ENCODE data around the gene CPNE5.
"Not testable (repeated sequence)": the region's sequence is repeated elsewhere in the genome, so short reads cannot be mapped to it uniquely, and the experiment has no call there.

Gene CPNE5

DNA sequence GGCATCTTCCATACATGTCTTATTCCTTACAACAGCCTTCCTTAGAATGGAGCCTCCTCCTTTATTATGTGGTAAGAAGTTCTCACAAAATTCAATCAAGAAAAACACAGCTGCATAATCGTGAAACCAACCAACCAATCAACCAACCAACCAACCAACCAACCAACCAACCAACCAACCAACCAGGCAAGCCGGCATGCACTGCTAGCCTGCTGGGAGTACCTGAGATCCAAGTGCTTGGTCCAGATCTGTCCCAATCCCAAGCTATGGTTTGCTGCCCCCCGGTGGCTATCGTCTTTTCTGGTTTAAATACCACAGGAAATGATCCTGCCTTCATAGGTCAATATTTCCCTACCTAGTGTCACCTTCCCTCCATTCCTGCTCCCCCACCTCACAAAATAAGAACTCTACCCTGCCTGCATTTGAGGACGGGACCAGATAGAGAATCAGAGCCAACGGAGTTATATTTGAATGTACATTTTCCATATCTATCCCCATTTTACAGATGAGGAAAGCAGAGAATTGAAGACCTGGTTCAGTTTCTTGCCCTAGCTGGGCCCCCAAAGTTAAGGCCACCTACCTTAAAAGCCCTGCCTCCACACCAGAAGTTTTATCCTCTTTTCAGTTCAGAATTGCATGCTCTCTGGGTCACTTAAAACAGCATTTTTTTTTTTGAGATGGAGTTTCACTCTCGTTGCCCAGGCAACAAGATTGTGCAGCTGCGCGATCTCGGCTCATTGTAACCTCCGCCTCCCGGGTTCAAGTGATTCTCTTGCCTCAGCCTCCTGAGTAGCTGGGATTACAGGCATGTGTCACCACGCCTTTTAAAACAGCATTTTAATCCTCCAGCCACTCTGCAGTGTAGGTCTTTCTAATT is 114.5 kb downstream of the CPNE5 start:
- H3K27me3 ChIP-seq (ENCODE audit: control insufficient read depth in 1 of 2, insufficient read depth in 2 of 2, low read length in 2 of 2), result no peaks in the 10 kb centered on the region
- no peaks in the 10 kb centered on the region for H3K36me3 ChIP-seq (ENCODE audit: control insufficient read depth in 1 of 2, insufficient read depth in 2 of 2, low read length in 2 of 2)
- H3K9ac ChIP-seq (ENCODE audit: low read depth in 1 of 2, low read length in 2 of 2), result no peak overlapping the region
- H3K9me3 ChIP-seq (ENCODE audit: control insufficient read depth in 1 of 2, low read length in 2 of 2), result no peaks in the 10 kb centered on the region
- H3K27ac ChIP-seq (ENCODE audit: low read depth, low read length), result no peak overlapping the region
- H3K4me1 ChIP-seq (ENCODE audit: control insufficient read depth in 1 of 2, insufficient read depth in 2 of 2, low read length in 2 of 2), result no peaks in the 10 kb centered on the region
- H3K4me3 ChIP-seq (ENCODE audit: low read depth in 1 of 2, low read length in 2 of 2), result no peak overlapping the region

DNA sequence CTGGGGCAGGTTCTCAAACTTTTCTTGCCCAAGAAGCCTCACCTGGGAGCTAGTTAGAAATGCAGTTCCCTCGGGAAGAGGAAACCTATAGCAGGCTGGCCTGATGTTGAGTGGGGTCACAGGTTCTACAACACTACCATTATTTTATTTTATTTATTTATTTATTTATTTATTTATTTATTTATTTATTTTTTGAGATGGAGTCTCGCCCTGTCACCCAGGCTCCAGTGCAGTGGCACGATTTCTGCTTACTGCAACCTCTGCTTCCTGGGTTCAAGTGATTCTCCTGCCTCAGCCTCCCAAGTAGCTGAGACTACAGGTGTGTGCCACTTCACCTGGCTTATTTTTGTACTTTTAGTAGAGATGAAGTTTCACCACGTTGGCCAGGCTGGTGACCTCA is 115.3 kb downstream of the CPNE5 start:
- not testable (repeated sequence) for H3K9me3 ChIP-seq (ENCODE audit: control insufficient read depth in 1 of 2, low read length in 2 of 2); H3K27me3 ChIP-seq (ENCODE audit: control insufficient read depth in 1 of 2, insufficient read depth in 2 of 2, low read length in 2 of 2); H3K36me3 ChIP-seq (ENCODE audit: control insufficient read depth in 1 of 2, insufficient read depth in 2 of 2, low read length in 2 of 2); H3K9ac ChIP-seq (ENCODE audit: low read depth in 1 of 2, low read length in 2 of 2); H3K4me3 ChIP-seq (ENCODE audit: low read depth in 1 of 2, low read length in 2 of 2); H3K27ac ChIP-seq (ENCODE audit: low read depth, low read length); H3K4me1 ChIP-seq (ENCODE audit: control insufficient read depth in 1 of 2, insufficient read depth in 2 of 2, low read length in 2 of 2)

DNA sequence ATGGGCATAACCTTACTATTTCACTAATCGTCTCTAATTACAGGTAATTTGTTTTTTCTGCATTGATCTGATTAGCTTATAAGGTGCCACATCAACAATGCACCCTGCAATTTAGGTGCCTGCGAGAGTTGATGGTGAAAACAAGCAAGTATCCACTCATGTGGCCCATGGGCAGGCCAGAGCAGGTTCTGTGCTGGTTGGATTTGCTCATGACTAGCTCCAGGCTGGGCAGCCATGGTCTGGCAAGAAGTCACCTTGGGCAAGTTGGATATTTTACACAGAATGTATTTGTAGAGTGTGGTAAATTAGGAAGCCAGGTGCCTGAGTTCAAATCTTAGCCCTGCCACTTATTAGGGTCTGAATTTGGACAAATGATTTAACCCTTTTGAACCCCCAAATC is 116.4 kb downstream of the CPNE5 start:
- Histone ChIP-seq H3K9me3 (ENCODE audit: control insufficient read depth in 1 of 2, low read length in 2 of 2) (no peaks in the 10 kb centered on the region), H3K9ac (ENCODE audit: low read depth in 1 of 2, low read length in 2 of 2) (no peak overlapping the region), H3K4me3 (ENCODE audit: low read depth in 1 of 2, low read length in 2 of 2) (no peak overlapping the region), H3K27ac (ENCODE audit: low read depth, low read length) (no peak overlapping the region), H3K27me3 (ENCODE audit: control insufficient read depth in 1 of 2, insufficient read depth in 2 of 2, low read length in 2 of 2) (no peaks in the 10 kb centered on the region), H3K4me1 (ENCODE audit: control insufficient read depth in 1 of 2, insufficient read depth in 2 of 2, low read length in 2 of 2) (no peaks in the 10 kb centered on the region), H3K36me3 (ENCODE audit: control insufficient read depth in 1 of 2, insufficient read depth in 2 of 2, low read length in 2 of 2) (no peaks in the 10 kb centered on the region)

DNA sequence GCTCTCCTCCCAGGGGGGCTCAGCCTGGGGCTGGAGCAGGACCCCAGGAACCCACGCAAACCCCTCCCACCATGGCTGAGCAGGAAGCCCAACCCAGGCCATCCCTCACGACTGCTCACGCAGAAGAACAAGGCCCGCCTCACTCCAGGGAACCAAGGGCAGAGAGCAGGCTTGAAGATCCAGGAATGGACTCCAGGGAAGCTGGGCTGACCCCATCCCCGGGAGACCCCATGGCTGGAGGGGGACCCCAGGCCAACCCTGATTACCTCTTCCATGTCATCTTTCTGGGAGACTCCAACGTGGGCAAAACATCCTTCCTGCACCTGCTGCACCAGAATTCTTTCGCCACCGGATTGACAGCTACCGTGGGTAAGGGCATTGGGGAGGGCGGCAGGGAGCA is 116.9 kb downstream of the CPNE5 start:
- Histone ChIP-seq H3K27me3 (ENCODE audit: control insufficient read depth in 1 of 2, insufficient read depth in 2 of 2, low read length in 2 of 2) (no peaks in the 10 kb centered on the region), H3K9ac (ENCODE audit: low read depth in 1 of 2, low read length in 2 of 2) (no peak overlapping the region), H3K36me3 (ENCODE audit: control insufficient read depth in 1 of 2, insufficient read depth in 2 of 2, low read length in 2 of 2) (no peaks in the 10 kb centered on the region), H3K4me1 (ENCODE audit: control insufficient read depth in 1 of 2, insufficient read depth in 2 of 2, low read length in 2 of 2) (peaks cover 0 to under 1% of the 10 kb centered on the region in 2 donors), H3K27ac (ENCODE audit: low read depth, low read length) (no peak overlapping the region), H3K4me3 (ENCODE audit: low read depth in 1 of 2, low read length in 2 of 2) (no peak overlapping the region), H3K9me3 (ENCODE audit: control insufficient read depth in 1 of 2, low read length in 2 of 2) (no peaks in the 10 kb centered on the region)

DNA sequence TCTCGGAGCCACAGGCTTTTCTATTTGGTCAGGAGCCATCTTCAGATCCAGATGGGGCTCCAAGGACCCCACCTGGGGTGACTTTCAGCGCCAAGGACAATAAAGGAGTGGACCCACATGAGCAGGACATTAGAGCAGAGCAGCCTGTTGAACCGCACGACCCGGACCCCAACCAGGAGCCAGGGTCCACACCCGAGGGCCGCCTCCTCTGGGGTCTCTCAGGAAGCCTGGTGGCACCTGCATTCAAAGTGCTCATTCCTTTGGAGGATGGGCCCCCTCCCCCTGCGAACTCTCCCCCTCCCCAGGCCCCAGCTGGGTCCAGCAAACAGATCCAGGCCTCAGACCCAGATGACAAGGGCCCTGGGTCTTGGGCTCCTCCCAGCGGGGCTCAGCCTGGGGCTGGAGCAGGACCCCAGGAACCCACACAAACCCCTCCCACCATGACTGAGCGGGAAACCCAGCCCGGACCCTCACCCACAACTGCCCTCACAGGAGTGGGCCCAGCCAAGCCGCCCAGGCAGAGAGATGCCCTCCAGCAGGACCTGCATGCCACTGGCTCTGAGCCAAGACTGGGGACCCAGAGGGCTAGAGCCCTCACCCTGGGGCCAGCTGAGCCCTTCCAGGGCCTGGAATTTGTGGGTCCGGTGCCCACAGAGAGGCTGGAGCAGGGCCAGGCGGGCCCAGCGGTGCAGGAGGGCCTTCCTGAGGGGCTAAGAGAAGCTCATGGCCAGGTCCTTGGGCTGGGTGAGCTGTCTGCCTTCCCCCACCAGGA is 117.7 kb downstream of the CPNE5 start:
- no peaks in the 10 kb centered on the region for H3K9me3 ChIP-seq (ENCODE audit: control insufficient read depth in 1 of 2, low read length in 2 of 2)

DNA sequence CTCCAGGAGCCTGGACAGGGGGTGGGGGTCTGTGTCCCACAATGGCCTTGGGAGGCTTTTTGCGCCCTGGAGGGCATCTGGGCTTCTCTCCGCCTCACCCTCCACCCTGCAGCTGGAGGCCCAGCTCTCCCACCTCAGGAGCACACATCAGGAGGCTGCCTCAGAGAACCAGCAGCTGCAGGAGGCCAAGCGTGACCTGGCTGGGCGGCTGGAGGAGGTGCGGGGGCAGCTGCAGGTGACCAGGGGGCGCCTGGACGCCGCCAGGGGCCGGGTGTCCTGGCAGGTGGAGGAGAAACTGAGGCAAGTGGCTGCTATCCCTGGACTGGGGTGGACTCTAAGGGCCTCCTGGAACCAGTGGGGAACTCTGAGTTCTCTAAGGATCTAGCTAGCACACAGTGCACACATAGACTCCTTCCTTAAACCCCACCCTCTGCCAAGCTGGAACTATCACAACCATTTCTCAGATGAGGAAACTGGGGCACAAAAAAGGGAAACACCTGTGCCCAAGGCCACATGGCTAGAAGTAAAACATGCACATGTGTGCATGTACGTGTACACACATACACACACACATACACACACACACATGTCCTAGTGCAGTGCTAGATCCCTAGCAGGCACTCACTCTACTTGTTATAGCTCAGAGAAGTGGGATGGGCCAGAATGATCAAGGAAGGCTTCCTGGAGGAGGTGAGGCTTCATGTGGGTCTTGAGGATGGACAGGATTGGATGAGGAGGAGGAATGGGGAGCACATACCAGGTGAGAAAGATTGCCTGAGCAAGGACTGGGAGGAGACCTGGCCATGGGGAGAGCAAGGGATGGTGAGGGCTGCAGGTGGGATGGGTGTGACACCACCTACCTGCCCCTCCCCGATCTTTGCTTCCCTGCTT is 118.7 kb downstream of the CPNE5 start:
- H3K27ac ChIP-seq (ENCODE audit: low read depth, low read length), result no peak overlapping the region
- H3K27me3 ChIP-seq (ENCODE audit: control insufficient read depth in 1 of 2, insufficient read depth in 2 of 2, low read length in 2 of 2), result no peaks in the 10 kb centered on the region

More for the DNA sequence above, 117.7 kb downstream of the CPNE5 start:
- Histone ChIP-seq H3K27me3 (ENCODE audit: control insufficient read depth in 1 of 2, insufficient read depth in 2 of 2, low read length in 2 of 2) (no peaks in the 10 kb centered on the region), H3K9ac (ENCODE audit: low read depth in 1 of 2, low read length in 2 of 2) (no peak overlapping the region), H3K27ac (ENCODE audit: low read depth, low read length) (no peak overlapping the region), H3K4me1 (ENCODE audit: control insufficient read depth in 1 of 2, insufficient read depth in 2 of 2, low read length in 2 of 2) (peaks cover 0 to 9% of the 10 kb centered on the region in 2 donors), H3K4me3 (ENCODE audit: low read depth in 1 of 2, low read length in 2 of 2) (no peak overlapping the region), H3K36me3 (ENCODE audit: control insufficient read depth in 1 of 2, insufficient read depth in 2 of 2, low read length in 2 of 2) (no peaks in the 10 kb centered on the region)

DNA sequence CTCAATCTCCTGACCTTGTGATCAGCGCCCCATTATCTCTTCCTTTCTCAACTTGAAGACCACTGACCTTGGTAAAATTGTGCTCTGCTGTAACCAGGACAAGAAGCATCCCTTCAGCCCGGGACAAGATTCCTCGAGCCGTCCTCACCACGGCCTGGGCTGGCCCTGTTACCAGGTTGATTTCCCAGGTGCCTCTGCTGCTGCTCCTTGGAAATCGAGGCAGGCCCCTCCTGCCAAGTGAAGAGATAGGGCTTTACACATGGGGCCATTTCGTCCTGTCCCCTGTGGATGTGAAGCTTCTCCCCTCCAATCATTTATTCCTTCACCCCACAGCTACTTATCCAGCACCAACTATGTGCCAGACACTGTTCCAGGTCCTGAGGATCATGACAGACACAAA is 120.1 kb downstream of the CPNE5 start:
- Histone ChIP-seq H3K4me1 (ENCODE audit: control insufficient read depth in 1 of 2, insufficient read depth in 2 of 2, low read length in 2 of 2) (peaks cover 0 to 11% of the 10 kb centered on the region in 2 donors), H3K4me3 (ENCODE audit: low read depth in 1 of 2, low read length in 2 of 2) (no peak overlapping the region), H3K27me3 (ENCODE audit: control insufficient read depth in 1 of 2, insufficient read depth in 2 of 2, low read length in 2 of 2) (no peaks in the 10 kb centered on the region), H3K9ac (ENCODE audit: low read depth in 1 of 2, low read length in 2 of 2) (no peak overlapping the region), H3K36me3 (ENCODE audit: control insufficient read depth in 1 of 2, insufficient read depth in 2 of 2, low read length in 2 of 2) (no peaks in the 10 kb centered on the region), H3K9me3 (ENCODE audit: control insufficient read depth in 1 of 2, low read length in 2 of 2) (no peaks in the 10 kb centered on the region), H3K27ac (ENCODE audit: low read depth, low read length) (no peak overlapping the region)

More for the DNA sequence above, 118.7 kb downstream of the CPNE5 start:
- H3K4me1 ChIP-seq (ENCODE audit: control insufficient read depth in 1 of 2, insufficient read depth in 2 of 2, low read length in 2 of 2), result peaks cover 0 to 11% of the 10 kb centered on the region in 2 donors
- H3K36me3 ChIP-seq (ENCODE audit: control insufficient read depth in 1 of 2, insufficient read depth in 2 of 2, low read length in 2 of 2), result no peaks in the 10 kb centered on the region
- no peak overlapping the region for H3K4me3 ChIP-seq (ENCODE audit: low read depth in 1 of 2, low read length in 2 of 2)
- no peaks in the 10 kb centered on the region for H3K9me3 ChIP-seq (ENCODE audit: control insufficient read depth in 1 of 2, low read length in 2 of 2)
- H3K9ac ChIP-seq (ENCODE audit: low read depth in 1 of 2, low read length in 2 of 2), result no peak overlapping the region

DNA sequence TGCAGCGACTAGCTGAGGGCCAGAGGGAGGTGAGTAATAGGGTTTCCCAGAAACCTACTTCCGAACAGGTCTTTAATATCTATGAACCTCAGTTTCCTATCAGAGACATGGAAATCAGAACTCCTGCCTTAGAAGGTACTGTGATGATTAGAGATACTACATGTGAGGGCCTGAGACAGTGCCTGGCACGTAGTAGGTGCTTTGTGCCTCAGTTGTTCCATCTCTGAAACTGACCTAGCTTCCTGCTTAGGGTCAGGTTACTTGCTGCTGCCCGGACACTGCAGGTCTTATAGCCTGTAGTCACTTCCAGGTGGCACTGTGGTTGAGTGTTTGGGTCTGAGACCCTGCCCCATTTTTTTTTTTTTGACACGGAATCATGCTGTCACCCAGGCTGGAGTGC is 120.7 kb downstream of the CPNE5 start:
- peaks cover 0 to 11% of the 10 kb centered on the region in 2 donors for H3K4me1 ChIP-seq (ENCODE audit: control insufficient read depth in 1 of 2, insufficient read depth in 2 of 2, low read length in 2 of 2)

DNA sequence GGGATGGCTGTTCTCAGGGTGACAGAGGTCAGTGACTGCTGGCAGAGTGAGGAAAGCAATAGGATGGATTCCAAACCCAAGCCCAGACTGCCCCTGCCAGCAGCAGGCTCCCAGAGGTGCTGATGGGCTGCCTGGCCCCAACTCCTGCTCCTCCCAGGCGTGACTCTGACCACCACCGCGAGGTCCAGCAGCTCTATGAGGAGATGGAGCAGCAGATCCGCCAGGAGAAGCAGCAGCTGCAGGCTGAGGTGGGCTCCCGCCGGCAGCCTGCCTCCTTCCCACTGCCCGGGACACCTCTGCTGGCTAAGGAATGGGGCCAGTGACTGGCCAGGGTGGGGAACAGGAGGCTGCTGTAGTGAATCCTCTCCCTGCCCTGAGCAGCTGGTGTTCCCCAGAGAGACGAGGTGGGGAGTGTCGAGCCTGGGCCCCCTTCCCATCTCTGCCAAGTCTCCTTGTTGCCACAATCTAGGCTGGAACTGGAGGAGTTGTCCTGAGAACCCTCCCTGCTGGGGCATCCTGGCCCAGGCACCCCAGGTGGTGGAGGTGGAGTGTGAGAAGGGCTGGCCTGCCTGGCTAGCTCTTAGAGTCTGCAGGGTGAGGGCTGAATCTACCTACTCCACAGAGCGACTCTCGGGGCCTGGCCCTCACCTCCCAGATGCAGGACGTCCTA is 121.2 kb downstream of the CPNE5 start:
- Histone ChIP-seq H3K4me3 (ENCODE audit: low read depth in 1 of 2, low read length in 2 of 2) (no peak overlapping the region), H3K9me3 (ENCODE audit: control insufficient read depth in 1 of 2, low read length in 2 of 2) (no peaks in the 10 kb centered on the region), H3K27ac (ENCODE audit: low read depth, low read length) (no peak overlapping the region), H3K4me1 (ENCODE audit: control insufficient read depth in 1 of 2, insufficient read depth in 2 of 2, low read length in 2 of 2) (peaks cover 0 to 11% of the 10 kb centered on the region in 2 donors), H3K36me3 (ENCODE audit: control insufficient read depth in 1 of 2, insufficient read depth in 2 of 2, low read length in 2 of 2) (no peaks in the 10 kb centered on the region), H3K27me3 (ENCODE audit: control insufficient read depth in 1 of 2, insufficient read depth in 2 of 2, low read length in 2 of 2) (no peaks in the 10 kb centered on the region), H3K9ac (ENCODE audit: low read depth in 1 of 2, low read length in 2 of 2) (no peak overlapping the region)

More for the DNA sequence above, 120.7 kb downstream of the CPNE5 start:
- Histone ChIP-seq H3K9ac (ENCODE audit: low read depth in 1 of 2, low read length in 2 of 2) (no peak overlapping the region), H3K4me3 (ENCODE audit: low read depth in 1 of 2, low read length in 2 of 2) (no peak overlapping the region), H3K9me3 (ENCODE audit: control insufficient read depth in 1 of 2, low read length in 2 of 2) (no peaks in the 10 kb centered on the region), H3K36me3 (ENCODE audit: control insufficient read depth in 1 of 2, insufficient read depth in 2 of 2, low read length in 2 of 2) (no peaks in the 10 kb centered on the region), H3K27ac (ENCODE audit: low read depth, low read length) (no peak overlapping the region), H3K27me3 (ENCODE audit: control insufficient read depth in 1 of 2, insufficient read depth in 2 of 2, low read length in 2 of 2) (no peaks in the 10 kb centered on the region)
